ENCODE results near the gene IL1B.
"Not testable (repeated sequence)": the region's sequence is repeated elsewhere in the genome, so short reads cannot be mapped to it uniquely, and the experiment has no call there.

The IL1B gene

DNA sequence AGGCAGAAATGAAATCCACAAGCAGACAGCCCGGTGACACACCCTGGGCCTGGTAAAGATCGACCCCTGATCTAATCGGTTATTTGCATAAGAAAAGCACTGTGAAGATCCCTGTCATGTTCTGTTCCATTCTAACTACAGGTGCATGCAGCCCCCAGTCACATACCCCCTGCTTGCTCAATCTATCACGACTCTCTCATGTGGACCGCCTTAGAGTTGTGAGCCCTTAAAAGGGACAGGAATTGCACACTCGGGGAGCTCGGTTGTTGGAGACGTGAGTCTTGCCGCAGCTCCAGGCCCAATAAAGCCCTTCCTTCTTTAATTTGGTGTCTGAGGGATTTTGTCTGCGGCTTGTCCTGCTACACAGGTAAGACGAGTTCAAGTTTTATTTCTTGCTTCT, 13.4 kb upstream of the IL1B start:
- no peak for DNase-seq

DNA sequence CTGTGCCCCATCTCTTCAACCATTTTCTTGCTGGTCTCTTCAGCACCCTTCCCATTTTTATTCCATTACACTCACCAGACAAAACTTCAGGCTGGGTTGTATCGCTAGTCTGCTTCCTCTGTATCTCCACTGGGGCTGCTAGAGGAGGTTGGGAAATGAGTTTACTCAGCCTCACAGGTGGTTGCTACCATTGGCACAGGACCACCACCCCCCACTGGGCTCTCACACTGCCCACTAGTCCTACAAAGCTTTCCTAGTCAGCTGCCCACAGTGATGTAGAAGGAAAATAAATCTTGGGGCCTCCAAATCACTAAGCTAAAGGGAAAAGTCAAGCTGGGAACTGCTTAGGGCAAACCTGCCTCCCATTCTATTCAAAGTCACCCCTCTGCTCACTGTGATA, 12.3 kb upstream of the IL1B start:
- DNase-seq: no peak

DNA sequence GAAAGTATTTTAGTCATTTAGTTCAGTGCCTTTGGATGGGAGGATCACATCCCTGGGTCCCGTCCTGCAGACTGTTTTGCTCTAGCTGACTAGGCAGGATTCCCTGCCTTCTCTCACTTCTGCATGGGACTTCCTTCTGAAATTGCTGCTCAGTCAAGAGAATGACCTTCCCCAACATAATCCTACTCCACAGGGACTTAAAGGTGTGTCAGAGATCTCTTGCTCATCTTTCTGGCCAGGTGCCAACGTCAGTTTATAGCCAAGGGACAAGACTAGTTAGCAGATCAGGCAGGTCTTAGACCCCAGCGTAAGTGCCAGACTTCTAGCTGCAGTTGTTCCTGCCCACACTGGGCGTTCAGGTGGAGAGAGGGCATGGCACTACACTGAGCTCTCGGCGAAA, 9.5 kb upstream of the IL1B start:
- no peak for DNase-seq

DNA sequence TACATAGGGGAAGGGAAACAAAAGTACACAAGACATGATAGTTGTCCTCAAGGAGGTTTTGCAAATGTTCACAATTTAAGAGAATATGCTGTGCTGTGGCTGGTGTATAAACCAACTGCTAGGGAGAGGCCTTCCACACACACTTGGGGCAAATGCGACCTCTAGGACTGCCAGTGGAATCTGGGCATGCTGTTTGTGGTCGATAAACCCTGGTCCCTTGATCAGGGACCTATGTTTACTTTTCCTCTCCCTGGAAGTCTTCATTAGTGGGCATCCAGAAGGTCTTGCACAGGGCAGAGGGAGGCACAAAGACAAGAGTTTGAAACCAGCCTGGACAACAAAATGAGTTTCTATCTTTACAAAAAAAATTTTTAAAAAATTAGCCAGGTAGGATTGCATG, 7.3 kb upstream of the IL1B start:
- no peak for DNase-seq

DNA sequence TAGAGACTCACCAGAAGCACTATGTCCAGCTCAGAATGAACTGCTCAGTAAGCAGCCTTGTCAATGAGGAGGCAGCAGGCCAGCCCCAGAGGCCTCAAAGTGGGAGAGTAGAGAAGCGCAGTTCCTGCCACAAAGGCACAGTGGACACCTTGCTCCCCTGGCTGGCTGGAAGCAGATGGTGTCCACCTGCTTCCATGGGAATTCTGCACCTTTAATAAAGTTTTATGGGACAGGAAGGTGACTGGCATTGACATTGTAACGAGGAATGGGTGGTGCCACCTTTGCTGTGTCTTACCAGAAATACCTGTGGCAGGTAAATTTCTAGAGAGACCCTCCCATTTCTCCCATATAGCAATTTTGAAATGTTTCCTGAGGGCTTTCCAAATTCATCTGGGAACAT, 6.7 kb upstream of the IL1B start:
- DNase-seq: no peak

DNA sequence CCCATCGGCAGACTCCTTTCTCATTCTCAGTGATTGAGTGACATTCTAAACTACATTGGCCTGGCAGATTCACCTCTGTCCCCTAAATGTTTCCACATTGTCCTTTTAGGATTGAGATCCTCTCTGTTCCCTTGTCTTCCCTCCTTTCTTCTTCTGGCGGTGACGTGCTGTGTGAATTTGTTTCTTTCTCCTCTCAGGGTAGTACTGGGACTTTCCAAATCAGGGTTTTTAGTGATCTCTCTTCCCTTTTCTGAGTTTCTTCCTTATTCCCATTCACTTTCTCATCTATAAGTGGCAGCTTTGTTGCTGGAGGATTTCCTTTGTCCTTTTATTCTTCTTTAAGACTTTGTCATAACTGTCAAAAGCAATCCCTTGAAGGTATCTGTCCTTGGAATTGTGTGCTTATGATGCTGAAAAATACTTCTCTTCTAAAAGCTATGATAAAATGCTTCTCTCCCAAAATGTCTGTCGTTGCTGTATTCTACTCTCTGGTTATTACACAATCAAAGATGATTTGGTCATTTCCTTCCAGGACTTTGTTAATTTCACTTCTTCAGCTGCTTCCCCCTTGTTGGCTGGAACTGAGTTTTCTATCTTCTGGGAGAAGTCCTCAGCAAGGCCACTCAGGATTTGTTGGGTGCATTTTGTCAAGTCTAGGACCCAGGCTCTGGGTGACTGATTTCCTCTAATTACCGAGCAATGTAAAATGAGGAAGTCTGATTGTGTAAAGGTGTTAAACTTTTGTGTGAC, 4.9 kb upstream of the IL1B start:
- no peak for DNase-seq

DNA sequence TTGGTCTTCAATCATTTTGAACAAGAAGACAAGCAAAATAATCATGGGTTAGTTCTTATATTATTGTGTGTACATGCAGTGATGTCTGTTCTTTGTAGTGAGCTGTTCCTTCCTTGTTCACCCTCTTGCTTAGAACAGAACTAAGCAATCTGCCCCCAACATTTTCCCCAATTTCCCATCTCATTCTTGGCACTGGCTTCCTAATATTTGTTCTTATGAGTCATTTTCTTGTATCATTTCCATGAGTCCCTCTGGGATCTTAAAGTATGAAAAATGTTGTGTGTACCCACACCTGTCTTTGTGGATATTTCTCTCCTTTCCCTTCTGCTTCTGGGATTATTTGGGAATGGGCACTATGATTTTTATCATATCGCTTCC, 3.5 kb upstream of the IL1B start:
- no peak for DNase-seq

DNA sequence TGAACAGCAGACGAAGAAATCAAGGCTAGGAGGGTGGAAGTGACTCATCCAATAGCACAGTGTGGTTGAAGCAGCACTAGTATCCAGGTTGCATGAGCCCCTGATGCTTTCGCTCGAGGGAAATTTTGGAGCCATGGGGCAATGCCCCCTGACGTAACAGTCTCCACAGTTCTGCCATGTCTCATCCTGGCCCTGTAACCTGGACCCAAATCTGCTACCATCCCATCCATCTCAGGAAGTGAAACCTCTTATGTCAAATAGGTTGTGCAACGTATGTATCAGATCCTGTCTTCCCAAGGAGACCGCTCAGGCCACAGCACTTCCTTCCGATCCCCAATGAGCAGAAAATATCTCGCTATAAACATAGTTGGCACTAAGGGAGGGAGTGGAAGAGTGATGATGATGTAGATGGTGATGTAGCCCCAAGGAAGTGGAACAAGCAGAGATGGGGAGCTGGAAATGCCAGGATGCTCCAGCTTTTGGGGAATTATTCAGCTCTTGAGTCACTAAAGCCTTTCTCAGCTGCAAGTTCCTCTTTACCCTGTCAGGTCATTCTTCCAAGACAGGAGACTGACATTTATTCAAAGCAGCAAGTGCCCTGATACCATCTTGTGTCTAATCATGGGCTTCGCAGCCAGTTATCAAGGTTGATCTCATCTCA, 3.0 kb upstream of the IL1B start:
- DNase-seq: no peak

DNA sequence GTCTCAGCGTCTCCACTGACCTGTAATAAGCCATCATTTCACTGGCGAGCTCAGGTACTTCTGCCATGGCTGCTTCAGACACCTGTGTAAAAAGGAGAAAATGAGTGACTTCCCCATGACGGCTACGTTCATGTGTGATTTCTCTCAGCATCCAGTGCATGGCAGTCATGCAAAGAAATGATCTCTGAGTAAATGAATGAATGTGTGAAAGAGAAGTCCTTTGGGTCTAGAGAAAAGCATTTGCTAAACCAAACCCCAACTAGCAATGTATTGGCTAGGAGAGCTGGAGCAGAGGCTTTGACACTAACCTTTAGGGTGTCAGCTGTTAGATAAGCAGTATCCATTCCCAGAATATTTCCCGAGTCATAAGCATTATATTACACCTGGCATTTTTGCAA, 417 bp downstream of the IL1B start:
- no peak for DNase-seq

DNA sequence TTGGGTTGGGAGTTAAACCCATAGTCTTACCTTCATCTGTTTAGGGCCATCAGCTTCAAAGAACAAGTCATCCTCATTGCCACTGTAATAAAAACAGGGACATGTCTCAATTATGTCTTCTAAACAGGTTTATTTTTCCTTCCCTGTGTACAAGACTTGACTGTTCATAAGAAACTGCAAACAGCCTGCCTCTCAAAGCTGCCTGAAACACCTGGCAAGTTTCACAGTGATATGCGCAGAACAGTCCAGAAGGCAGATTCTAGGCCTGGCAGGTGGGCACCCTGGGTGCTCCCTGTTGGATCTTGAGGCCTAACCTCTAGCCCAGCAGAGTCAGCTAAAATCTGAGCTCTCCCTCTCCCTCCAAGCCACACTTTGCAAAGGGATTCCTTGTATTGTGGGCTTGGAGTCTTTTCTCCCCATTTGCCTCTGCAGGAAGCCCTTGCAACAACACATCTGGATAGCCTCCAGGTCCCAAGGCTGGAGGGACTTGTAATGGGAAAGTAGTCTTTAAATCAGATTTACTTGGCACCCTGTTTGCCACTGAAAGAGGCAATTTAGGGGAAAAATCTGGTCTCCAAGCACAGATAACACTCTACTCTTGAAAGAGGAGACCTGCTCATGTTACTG, 930 bp downstream of the IL1B start:
- no peak for DNase-seq

DNA sequence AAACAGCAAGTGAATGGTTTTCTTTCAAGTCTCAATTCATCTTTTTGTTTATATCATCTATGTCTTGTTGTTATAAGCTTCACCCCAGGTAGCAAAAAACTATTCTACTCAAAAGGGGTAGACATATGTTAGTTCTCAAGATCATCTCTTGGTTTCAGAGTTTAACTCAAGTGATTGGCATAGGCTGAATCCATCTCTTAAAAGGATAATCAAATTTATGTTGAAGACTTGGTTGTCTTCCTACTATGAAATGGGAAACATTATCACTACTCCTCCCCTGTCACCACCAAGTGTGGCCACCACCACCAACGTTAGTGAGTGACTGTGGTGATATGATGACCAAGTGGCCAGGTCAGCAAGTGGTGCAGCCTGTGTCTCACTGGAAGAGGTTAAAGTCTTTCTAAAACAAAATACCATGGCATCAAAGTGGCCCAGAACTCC, 1.5 kb downstream of the IL1B start:
- DNase-seq: no peak

DNA sequence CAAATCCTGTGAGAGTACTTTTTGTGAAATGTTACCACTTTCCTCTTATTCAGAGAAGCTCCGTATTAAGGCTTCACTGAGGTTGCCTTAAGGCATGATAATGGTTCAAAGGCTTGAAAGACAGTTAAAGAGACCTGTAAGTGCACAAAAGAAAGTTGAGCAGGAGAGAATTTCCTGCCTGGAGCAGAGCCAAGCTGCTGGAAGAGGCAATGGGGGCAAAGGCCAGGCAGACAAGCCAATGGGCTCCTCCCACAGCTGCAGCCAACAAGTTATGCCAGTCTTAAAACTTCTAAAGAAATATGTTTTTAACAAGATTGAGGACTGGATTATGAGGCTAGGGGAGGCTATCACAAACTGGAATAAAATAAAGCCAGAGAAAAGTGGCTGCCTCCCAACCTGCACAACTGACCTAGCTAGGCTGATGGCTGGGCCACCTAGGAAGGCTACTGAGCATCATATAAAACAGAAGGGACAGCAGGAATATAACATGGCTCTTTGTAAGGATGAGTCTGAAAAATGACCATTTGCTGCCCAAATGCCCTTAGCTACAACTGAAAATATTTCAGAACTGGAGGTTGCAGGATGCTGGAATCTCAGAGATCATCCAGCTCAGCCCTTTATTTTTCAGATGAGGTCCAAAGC, 2.1 kb downstream of the IL1B start:
- no peak for DNase-seq

DNA sequence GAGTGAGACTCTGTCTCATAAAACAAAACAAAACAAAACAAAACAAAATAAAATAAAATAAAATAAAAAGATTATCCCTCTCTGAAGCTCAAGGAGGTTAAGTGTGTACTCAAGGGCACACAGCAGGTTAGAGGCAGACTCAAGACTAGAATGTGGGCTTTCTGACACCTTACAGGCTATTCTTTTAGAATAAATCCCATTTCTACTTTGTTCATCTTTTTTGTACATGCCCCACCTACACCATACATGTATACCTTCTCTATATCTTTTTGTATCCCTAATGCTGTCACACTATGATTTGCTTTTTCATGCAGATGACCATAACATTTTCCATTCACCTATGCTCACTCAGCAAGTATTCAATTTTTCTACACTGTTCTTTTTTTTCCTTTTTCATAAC, 2.6 kb downstream of the IL1B start:
- DNase-seq: no peak

DNA sequence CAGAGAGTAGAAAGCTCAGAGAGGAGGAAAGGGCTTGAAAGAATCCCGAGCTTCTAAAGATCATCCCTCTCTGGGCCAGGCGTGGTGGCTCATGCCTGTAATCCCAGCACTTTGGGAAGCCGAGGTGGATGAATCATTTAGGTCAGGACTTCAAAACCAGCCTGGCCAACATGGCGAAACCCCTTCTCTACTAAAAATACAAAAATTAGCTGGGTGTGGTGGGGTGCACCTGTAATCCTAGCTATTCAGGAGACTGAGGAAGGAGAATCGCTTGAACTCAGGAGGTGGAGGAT, 3.0 kb downstream of the IL1B start:
- not testable (repeated sequence) for DNase-seq

DNA sequence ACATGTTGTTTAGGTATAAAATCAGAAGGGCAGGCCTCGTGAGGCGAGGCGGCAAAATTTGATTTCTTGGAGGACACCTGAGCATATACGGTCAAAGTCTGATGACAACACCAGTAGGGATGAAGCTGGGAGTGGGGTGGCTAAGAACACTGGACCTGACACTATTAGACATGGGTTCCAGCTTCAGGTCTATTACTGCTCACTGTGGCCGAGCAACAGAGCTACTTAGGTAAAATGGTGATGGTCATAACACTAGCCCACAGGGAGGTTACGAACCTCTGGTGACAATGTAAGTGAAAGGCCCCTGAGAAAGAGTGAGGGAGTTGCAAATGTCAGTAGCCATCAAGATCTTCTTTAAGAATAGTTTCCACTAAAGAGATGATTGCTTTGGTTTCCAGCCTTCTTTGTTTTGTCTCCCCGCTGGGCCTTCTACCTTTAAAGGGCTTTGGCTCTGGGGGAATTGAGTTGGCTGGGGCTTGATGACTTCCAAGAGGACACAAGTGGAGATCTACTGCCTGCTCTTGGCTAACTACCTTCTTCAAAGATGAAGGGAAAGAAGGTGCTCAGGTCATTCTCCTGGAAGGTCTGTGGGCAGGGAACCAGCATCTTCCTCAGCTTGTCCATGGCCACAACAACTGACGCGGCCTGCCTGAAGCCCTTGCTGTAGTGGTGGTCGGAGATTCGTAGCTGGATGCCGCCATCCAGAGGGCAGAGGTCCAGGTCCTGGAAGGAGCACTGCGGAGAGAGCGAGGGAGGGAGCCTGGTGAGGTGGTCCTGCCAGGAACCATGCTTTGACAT, 3.5 kb downstream of the IL1B start:
- DNase-seq: no peak

DNA sequence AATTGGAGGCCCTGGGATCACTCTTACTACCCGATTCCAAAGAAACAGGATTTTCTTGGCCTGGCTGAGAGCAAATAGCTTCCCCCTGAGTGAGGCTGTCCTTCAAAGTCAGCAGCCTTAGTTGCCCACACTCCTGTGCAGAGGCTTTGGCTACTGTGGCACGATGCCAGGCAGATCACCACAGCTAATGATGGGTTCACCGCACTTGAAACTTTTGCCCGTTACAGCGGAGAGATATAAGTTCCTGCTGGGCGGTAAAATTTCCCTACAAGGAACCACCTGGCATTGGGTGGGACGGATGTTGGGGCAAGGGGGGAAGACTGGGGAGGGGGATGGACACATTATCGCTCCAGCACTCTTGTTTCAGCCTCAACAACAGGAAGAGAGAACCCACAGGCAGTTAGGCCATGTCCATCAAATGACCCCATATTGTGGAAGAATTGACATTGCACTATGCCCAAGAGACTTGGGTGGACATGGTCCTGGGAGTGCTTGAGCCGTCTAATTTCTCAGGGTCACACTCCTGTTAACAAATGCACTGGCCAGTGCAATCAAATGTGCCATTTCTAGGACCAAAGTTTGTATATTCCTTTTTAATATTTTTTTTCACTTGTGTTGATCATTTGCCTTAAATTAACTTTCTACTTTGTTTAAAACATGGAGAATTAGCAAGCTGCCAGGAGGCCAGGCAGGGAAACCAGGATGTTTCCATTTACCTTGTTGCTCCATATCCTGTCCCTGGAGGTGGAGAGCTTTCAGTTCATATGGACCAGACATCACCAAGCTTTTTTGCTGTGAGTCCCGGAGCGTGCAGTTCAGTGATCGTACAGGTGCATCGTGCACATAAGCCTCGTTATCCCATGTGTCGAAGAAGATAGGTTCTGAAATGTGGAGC, 4.4 kb downstream of the IL1B start:
- no peak for DNase-seq

DNA sequence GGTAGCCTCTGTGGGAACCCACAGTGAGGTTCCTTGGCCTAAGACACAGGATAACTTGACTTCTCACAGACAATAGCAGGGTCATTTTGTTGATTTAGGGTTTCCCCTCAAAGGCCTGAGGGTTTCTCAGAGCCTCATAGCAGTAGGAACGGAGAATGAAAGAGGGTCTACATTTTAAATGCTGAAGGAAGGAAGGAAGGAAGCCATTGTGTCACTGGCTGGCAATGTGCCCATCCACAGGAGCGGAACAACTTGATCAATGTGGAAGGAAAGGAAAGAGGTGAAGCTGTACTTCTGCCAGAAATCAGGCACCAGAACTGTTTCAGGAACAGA, 5.1 kb downstream of the IL1B start:
- no peak for DNase-seq

DNA sequence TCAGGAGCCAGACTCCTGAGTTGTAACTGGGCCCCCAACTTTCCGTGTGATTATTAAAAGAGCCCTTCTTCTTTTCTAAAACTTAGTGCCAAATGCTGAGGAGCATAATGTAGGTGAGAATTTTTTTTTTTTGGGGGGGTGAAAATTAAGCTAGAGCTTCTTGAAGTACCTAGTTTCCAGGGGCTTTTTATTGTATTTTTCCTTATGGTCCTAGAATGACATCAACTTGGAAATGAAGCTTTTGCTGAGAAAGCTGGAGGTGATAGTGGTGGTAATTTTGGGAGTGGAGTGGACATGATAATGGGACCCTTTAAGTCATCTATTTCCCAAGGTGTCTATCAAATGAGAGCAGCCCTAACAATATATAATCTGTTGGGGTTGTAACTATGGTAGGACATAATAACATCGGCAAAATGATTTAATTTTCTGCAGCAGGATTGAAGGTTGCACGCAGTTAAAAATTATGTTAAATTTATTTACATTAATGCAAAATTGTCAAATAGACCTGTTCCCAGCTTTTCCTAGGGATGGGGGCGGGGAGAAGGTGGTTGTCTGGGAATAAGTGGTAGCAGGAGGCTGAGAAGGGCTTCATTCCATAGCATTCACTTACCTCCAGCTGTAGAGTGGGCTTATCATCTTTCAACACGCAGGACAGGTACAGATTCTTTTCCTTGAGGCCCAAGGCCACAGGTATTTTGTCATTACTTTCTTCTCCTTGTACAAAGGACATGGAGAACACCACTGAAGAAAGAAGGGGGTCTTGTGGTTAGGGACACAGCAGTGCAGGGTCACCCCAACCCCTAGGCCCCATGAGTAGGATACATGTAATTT, 5.7 kb downstream of the IL1B start:
- no peak for DNase-seq

DNA sequence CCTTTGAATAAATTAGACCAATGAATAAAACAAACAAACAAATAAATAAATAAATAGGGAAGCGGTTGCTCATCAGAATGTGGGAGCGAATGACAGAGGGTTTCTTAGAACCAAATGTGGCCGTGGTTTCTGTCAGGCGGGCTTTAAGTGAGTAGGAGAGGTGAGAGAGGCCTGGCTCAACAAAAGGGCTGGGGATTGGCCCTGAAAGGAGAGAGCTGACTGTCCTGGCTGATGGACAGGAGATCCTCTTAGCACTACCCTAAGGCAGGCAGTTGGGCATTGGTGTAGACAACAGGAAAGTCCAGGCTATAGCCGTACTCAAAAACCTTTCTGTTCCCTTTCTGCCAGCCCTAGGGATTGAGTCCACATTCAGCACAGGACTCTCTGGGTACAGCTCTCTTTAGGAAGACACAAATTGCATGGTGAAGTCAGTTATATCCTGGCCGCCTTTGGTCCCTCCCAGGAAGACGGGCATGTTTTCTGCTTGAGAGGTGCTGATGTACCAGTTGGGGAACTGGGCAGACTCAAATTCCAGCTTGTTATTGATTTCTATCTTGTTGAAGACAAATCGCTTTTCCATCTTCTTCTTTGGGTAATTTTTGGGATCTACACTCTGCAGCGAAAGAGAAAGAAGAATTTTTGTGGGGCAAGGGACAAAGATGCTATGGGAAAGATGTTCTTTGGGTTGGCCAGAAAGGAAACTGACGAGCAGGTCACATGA, 6.5 kb downstream of the IL1B start:
- no peak for DNase-seq

DNA sequence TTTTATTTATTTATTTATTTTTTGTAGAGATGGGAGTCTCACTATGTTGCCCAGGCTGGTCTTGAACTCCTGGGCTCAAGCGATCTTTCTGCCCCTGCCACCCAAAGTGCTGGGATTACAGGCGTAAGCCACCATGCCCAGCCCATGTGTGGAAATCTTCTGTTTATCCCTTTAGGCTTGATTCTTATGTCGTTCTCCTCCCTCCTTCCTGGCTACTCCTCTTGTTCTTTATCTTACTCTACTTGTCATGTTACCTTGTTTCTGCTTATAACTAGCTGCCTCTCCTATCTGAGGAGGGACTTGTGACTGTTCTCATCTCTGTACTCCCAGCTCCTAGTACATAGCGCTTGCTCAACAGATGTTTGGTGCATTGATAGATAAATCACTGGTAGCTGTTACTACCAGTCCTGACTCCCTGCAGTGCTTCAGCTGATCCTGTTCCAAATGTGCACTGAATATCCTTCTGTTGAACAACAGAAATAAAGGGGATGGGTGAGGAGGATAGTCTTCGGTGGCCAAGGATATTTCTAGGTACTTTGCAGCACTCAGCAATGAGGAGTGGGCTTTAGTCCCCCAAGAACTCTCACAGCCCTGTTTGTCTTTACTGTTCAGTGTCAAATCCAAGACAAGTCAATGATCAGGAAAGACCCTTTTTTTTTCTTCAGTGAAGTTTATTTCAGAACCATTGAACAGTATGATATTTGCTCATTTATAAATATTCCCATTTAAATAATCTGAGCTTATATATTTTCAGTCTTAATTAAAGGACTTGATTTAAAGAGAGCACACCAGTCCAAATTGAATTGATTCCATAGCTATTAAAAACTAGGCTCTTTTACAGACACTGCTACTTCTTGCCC, 7.2 kb downstream of the IL1B start:
- DNase-seq: no peak

All from effector CD4-positive, alpha-beta T cell (primary cell).